ENCODE measurements around the gene CAP1. TPM values are rescaled to one million over a fixed set of nuclear protein-coding genes. Genes with fewer than 3 reads are reported as not detected.

CAP1 gene
- total and polyA plus RNA-seq, 9 of the 15 experiments (the other 6 are each of a cell fraction or from before 2014, with no cell fraction given): 230 to 658 (median 281) TPM

DNA sequence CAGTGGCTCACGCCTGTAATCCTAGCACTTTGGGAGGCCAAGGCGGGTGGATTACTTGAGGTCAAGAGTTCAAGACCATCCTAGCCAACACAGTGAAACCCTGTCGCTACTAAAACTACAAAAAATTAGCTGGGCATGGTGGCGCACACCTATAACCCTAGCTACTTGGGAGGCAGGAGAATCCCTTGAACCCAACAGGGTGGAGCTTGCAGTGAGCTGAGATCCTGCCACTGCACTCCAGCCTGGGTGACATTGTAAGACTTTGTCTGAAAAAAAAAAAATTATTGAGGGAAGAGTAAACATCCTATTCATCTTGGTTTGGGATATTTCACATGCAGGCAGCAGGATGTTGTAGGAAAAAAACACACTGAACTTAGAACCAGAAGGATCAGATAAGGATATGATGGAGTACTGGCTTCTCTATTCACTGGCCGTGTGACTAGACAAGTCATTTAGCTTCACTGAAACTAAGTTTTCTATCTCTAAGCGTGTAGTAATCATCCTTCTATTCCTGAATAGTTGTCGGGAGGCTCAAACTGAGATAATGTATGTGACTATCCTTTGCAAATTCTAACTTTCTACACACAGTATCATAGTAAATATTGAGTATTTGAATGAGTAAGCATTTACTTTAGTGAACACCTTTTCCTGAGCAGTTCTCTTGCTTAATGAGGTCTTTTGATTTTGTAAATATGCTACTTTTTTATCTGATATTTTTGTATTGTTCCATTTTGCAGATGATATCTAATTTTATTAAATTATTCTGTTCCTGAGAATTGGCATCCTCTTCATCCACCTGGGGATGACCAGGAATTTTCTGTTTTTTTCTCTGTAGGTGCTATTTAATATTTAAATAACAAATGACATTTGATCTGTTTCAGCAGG is 18.2 kb downstream of the CAP1 start (continued):
- no peak for TF ChIP-seq ATF3 (IDR thresholded peaks at IDR 0.05)
- no peak for TF ChIP-seq ATF3 (CRISPR knock-in tag; conservative IDR thresholded peaks at IDR 0.05)
- no peak for TF ChIP-seq BACH1 (tag; IDR thresholded peaks at IDR 0.05)
- TF ChIP-seq NR2C1 (IDR thresholded peaks at IDR 0.05): no peak
- peak; percentile 31; the same call in 1 of the 2 replicates for TF ChIP-seq NR2C1 (tag; IDR thresholded peaks at IDR 0.05)
- TF ChIP-seq, protein P1, sequence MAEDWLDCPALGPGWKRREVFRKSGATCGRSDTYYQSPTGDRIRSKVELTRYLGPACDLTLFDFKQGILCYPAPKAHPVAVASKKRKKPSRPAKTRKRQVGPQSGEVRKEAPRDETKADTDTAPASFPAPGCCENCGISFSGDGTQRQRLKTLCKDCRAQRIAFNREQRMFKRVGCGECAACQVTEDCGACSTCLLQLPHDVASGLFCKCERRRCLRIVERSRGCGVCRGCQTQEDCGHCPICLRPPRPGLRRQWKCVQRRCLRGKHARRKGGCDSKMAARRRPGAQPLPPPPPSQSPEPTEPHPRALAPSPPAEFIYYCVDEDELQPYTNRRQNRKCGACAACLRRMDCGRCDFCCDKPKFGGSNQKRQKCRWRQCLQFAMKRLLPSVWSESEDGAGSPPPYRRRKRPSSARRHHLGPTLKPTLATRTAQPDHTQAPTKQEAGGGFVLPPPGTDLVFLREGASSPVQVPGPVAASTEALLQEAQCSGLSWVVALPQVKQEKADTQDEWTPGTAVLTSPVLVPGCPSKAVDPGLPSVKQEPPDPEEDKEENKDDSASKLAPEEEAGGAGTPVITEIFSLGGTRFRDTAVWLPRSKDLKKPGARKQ (CRISPR knock-in tag; IDR thresholded peaks at IDR 0.05): no peak
- TF ChIP-seq XRCC4 (IDR thresholded peaks at IDR 0.05; ENCODE audit: extremely low read depth, insufficient read depth, insufficient read length): no peak
- TF ChIP-seq ZC3H8 (IDR thresholded peaks at IDR 0.05): no peak
- TF ChIP-seq FOXM1 (IDR thresholded peaks at IDR 0.05; ENCODE audit: low read depth): 0 out of 2 replicates have a peak, but pooled peaks have one; percentile 1
- no peak for TF ChIP-seq FOXM1 (CRISPR knock-in tag; IDR thresholded peaks at IDR 0.05; ENCODE audit: low read depth)
- TF ChIP-seq, protein P2, sequence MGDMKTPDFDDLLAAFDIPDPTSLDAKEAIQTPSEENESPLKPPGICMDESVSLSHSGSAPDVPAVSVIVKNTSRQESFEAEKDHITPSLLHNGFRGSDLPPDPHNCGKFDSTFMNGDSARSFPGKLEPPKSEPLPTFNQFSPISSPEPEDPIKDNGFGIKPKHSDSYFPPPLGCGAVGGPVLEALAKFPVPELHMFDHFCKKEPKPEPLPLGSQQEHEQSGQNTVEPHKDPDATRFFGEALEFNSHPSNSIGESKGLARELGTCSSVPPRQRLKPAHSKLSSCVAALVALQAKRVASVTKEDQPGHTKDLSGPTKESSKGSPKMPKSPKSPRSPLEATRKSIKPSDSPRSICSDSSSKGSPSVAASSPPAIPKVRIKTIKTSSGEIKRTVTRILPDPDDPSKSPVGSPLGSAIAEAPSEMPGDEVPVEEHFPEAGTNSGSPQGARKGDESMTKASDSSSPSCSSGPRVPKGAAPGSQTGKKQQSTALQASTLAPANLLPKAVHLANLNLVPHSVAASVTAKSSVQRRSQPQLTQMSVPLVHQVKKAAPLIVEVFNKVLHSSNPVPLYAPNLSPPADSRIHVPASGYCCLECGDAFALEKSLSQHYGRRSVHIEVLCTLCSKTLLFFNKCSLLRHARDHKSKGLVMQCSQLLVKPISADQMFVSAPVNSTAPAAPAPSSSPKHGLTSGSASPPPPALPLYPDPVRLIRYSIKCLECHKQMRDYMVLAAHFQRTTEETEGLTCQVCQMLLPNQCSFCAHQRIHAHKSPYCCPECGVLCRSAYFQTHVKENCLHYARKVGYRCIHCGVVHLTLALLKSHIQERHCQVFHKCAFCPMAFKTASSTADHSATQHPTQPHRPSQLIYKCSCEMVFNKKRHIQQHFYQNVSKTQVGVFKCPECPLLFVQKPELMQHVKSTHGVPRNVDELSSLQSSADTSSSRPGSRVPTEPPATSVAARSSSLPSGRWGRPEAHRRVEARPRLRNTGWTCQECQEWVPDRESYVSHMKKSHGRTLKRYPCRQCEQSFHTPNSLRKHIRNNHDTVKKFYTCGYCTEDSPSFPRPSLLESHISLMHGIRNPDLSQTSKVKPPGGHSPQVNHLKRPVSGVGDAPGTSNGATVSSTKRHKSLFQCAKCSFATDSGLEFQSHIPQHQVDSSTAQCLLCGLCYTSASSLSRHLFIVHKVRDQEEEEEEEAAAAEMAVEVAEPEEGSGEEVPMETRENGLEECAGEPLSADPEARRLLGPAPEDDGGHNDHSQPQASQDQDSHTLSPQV (IDR thresholded peaks at IDR 0.05): no peak
- no peak for TF ChIP-seq USF1 (CRISPR knock-in tag; IDR thresholded peaks at IDR 0.05)
- TF ChIP-seq TSC22D4 (tag; IDR thresholded peaks at IDR 0.05): no peak
- TF ChIP-seq SRSF3 (IDR thresholded peaks at IDR 0.05; ENCODE audit: insufficient read depth, low read length): no peak
- TF ChIP-seq CC2D1A (IDR thresholded peaks at IDR 0.05): peak; percentile 52
- no peak for TF ChIP-seq ESRRB (CRISPR knock-in tag; IDR thresholded peaks at IDR 0.05; ENCODE audit: borderline replicate concordance)
- no peak for TF ChIP-seq CBFA2T3 (IDR thresholded peaks at IDR 0.05)
- TF ChIP-seq MTF1 (CRISPR knock-in tag; IDR thresholded peaks at IDR 0.05; ENCODE audit: borderline replicate concordance): no peak
- TF ChIP-seq ZNF316 (IDR thresholded peaks at IDR 0.05): peak; percentile 90
- no peak for TF ChIP-seq EHMT2 (IDR thresholded peaks at IDR 0.05)
- TF ChIP-seq KDM1A (IDR thresholded peaks at IDR 0.05): peak in 1 of 2 experiments; percentile 40; a peak in 3 of 4 replicates
- no peak for TF ChIP-seq ZNF79 (CRISPR knock-in tag; IDR thresholded peaks at IDR 0.05; ENCODE audit: low read depth)
- TF ChIP-seq PPARD (CRISPR knock-in tag; IDR thresholded peaks at IDR 0.05): no peak
